HK-2 (cell line): ENCODE measurements around the gene FAM111B.
"Not testable (repeated sequence)": the region's sequence is repeated elsewhere in the genome, so short reads cannot be mapped to it uniquely, and the experiment has no call there.

Experiments used
- DNase-seq: peaks from one replicate; pipeline ENCODE4 v3.0.0-alpha.2; 2018; ENCODE audit not compliant: unreplicated experiment

FAM111B gene, protein sequence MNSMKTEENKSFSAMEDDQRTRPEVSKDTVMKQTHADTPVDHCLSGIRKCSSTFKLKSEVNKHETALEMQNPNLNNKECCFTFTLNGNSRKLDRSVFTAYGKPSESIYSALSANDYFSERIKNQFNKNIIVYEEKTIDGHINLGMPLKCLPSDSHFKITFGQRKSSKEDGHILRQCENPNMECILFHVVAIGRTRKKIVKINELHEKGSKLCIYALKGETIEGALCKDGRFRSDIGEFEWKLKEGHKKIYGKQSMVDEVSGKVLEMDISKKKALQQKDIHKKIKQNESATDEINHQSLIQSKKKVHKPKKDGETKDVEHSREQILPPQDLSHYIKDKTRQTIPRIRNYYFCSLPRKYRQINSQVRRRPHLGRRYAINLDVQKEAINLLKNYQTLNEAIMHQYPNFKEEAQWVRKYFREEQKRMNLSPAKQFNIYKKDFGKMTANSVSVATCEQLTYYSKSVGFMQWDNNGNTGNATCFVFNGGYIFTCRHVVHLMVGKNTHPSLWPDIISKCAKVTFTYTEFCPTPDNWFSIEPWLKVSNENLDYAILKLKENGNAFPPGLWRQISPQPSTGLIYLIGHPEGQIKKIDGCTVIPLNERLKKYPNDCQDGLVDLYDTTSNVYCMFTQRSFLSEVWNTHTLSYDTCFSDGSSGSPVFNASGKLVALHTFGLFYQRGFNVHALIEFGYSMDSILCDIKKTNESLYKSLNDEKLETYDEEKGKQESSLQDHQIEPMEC

GRCh38 chr11:59106363-59107336, at the start of gene FAM111B:
FAM111B (plus strand) TSS chr11:59107237; CDS start chr11:59109626, 2,389 bp downstream.
- peak; percentile 85 for DNase-seq

- DNase-seq, result peak; percentile 85
These were observed 48.7 kb upstream of the FAM111B start for GRCh38 chr11:59058120-59059033.

DNA sequence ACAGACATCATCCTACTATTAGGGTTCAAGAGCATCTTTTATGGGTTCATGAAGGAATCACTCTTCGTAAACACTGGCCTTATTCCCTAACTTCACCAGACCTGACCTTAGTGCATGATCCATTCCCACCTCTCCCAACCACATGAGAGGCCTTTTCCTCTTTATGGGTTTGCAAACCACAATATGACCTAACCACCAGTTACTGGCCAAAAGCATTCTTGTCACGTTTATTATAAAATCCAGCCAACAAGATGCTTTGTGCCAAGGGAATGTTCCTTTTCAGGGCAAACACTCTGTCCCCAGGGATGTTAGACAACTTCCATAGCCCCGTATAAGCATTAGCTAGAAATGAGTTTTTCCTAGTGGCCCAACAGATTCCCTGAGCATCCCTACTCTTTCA, 46.9 kb upstream of the FAM111B start:
- not testable (repeated sequence) for DNase-seq

DNA sequence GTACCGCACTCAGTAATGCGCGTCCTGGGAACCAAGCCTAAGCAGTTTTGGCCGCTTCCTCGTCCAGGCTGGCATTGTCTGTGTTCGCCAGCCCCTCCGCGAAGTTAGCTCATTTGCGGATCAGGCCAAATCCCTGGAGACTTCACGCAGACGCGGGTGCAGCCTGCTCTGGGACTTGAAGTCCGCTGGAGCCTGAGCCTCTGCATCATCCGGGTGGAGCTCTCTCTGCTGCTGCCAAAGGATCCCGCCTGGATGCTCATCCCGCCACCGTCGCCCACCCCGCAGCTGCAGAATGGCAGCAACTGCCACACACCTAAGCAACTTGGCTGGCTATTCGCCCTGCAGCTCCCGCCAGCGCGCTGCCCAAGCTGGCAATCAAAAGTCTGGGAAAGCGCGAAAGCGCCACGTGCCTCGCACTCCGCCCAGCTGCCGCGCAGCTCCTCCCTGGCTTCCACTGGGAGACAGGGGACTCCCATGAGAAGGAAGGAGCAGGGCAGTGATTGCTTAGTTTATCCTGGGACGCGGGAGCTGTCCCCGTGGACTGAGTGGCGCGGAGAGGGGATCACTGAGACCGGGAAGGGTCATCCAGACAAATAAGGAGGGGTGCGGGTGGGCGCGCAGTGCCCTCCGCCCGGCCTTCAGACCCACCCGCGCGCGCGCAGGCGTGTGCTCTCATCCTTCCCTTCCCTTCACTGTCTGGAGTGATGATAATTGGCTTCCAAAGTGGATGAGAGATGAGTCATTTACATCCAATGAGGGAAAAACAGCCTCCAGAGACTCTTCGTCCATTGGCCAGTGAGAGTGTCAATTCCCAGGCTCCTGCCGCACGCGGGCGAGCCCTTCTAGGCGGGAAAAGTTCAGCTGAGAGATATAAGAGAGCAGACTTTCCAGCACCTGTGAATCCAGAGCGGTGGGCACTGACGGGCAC, 44.2 kb upstream of the FAM111B start:
- DNase-seq, result no peak

- not testable (repeated sequence) for DNase-seq
These were observed 42.9 kb upstream of the FAM111B start for GRCh38 chr11:59063996-59064727.

- no peak for DNase-seq
These were observed 38.0 kb upstream of the FAM111B start for GRCh38 chr11:59069087-59069486.

DNA sequence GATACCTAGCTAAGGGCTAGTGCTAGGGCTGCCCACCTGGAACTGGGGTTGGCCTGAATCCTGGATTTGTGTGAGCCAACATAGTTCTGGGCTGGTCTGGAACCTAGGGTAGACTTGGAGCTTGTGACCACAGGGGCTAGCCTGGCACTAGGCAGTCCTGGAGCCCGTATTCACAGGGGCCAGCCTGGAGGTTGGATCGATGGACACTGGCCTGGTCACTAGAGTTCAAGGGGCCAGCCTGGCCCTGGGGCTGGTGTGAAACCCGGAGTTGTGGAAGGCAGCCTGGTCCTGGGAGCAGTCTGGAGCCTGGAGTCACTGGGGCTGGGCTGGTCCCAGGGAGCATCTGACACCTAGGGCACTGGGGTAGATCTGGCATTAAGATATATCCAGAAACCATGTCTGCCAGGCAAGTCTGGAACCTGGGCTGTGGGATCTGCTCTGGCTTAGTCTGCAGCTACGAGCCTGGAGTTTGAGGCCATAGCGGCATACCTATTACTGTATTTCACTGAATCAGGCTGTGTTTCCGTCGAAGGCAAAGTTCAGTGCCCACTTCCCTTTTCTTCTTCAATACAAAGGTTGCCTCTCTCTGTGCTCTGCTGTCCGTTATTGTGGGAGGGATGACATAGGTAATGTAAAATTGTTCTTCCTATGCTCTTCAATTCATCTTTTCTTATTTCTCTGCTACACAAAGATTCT, 30.0 kb upstream of the FAM111B start:
- no peak for DNase-seq

DNA sequence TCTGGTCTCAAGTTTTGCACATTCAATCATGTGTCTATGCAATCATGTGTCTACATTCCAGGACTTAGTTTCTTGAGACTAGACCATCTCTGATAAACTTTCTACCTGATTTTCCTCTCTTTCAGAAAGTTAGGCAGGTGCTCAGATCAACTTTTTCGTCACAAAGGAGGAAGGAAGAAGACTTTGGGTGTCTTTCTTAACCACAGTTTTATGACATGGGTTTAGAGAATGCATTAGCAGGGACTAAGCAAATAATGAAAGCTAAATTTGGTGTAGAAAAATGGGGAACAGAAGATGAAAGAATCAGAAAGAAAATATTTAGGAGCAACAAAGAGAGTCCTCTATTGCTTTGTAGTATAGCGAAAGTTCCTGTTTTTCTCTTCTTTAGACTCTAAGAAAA, 28.6 kb upstream of the FAM111B start:
- no peak for DNase-seq

DNA sequence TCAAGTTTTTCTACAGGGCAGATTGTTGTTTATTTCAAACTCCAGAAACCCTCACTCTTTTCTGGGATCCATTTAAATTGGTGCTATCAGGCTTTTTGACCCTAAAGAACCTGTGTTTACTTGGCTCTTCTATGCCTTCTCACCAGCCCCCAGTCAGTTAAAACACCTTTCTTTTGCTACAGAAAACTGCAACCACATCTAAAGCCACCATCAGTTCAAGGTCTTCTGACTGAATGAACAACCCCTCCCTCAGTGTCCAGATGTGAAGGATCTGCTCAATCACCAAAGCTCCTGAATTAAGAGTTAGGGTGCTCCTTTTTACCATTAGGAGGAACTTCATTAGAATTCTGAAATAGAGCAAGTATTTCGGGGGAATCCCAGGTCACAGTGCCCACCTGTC, 28.0 kb upstream of the FAM111B start:
- no peak for DNase-seq

DNA sequence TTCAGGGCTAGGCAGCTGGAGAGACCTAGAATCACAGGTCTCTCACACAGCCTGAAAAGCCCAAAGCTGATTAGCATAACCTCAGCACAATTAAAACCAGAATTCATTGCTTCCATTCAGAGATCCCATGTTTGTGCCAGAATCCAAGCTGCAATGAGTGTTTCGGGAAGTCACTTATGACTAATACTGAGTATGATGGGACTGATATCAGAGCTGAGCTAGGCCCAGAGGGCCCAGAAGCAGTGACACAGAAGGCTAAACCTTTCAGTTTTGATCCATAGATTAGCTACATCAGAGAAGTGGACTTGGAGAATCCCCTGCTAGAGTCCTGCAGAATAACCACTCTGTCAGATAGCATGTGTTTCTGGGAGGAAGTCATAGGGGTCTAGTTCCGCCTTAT, 26.6 kb upstream of the FAM111B start:
- DNase-seq, result not testable (repeated sequence)

- DNase-seq, result not testable (repeated sequence)
These were observed 25.5 kb upstream of the FAM111B start for GRCh38 chr11:59081430-59082020.

GRCh38 chr11:59086007-59086406, 21.0 kb upstream of the FAM111B start, which contains the start of gene GLYATL1B:
GLYATL1B (plus strand) TSS chr11:59086307; CDS start chr11:59086307, 0 bp downstream.
- DNase-seq, result not testable (repeated sequence)

DNA sequence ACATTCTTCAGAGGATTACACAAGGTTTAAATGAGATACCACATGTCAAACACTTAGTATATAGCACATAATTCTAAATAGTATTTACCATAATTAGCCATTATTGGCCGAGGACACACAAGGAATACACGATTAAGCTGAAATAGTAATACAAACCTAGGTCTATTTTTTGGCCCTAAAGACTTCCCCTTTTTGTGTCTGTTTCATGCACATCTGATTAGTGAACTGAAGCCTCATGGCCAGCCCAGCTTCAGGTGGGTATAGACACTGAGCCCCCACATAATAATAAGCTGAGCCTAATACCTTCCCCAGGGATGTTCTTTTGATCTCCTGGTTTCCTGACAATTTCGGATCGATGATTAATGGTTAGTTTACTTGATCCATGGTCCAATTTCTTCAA, 18.9 kb upstream of the FAM111B start:
- no peak for DNase-seq

DNA sequence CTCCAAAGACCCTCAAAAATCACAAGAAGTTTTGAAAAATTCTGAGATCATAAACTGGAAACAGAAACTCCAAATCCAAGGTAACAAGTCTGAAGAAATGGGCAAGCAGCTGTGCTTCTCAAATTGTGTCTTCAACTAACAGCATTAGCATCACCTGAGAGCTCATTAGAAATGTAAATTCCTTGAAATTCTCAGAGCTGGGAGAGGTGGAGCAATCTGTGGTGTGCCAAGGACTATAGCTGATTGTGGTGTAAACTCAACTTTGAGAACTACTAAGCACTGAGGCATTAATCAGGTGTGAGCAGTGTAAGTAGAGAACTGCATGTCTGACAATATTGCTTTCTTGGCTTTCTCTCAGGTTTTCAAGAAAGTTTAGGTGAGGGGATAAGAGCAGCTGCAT, 13.5 kb upstream of the FAM111B start:
- not testable (repeated sequence) for DNase-seq

- DNase-seq, result not testable (repeated sequence)
These were observed 11.8 kb upstream of the FAM111B start for GRCh38 chr11:59095225-59095624.

DNA sequence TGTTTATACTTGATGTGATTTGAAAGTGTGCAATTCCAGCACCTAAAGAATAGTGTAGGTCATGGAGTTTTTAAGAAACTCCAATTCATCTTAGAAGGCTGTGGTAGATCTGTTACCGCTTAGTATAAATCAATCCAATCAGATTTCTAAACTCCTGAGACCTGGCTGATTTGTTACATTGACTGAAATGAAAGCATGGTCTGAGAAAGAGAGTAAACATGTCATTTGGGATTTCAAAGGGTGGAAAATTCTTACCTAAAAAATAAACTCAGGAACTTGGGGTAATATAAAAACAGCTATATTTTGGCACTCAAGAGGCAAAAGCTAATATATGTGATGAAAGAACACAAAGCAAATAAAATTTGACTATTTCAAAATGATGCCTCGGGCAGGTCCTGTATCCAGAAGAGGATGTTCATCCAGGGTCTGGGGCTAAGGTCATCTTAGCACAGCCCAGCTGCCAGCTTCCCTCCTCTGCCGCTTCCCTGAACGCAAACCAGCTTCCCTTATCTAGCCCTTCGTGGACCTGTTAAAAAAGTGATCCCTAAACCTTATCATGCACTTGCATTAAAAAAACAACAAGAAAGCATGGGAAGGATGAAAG, 11.0 kb upstream of the FAM111B start:
- not testable (repeated sequence) for DNase-seq

DNA sequence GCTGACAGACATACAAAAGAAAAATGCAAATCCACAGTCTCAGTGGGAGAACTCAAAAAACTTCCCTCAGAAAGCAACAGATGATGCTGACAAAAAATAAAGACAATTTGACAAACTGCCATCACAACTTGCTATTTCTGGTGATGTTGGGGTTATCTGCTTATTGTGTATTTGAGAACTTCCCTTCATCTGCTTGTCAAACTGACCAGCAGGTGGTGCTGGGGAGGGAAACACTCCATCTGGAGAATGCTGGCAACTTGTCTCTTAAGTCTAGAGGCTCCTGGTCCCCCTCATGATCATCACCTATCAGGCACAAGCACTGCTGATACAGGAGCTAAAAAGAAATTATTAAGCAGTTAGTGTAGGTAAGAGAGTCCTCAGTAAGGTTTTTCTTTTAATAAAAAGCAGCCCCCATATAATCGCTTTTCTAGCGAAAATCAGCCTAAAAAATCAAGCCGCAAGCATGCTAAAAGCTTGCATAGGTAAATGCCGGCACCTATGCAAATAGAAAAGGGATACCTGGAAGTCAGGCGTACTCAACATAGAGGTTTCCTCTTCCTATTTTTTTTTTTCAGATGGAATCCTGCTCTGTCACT, 9.8 kb upstream of the FAM111B start:
- peak; percentile 28 for DNase-seq
